SK-N-MC (cell line): ENCODE measurements around the gene ZNF514.

Source experiments
- EZH2 ChIP-seq: fragments of 200-600 bp; sonication (generic); IDR thresholded peaks from one replicate; pipeline ENCODE4 v1.6.1; 2017; ENCODE audit warnings: antibody characterized with exemption
- POLR2AphosphoS5 ChIP-seq: IDR thresholded peaks from 2 replicates; pipeline ENCODE4 v1.6.1; 2012; ENCODE audit warnings: mild to moderate bottlenecking, low read depth, low read length, borderline replicate concordance

- TF ChIP-seq EZH2 (no peak), POLR2AphosphoS5 (peak; percentile 83)
These were observed 38.0 kb downstream of the ZNF514 start, which contains the start of gene MRPS5 for GRCh38 chr2:95121407-95122196.
